HG03460 (cell line): ENCODE data around the gene MT1A.
"Not testable (repeated sequence)": the region's sequence is repeated elsewhere in the genome, so short reads cannot be mapped to it uniquely, and the experiment has no call there.

Experiments
- ATAC-seq: cut with Tn5 transposase; IDR thresholded peaks from one replicate; pipeline ENCODE4 v1.9.1; 2021; ENCODE audit not compliant: unreplicated experiment

Gene MT1A

GRCh38 chr16:56652600-56652999 is 14.1 kb downstream of the MT1A start:
- no peak for ATAC-seq

- ATAC-seq = no peak
Measured at GRCh38 chr16:56653218-56653617, 14.8 kb downstream of the MT1A start.

- no peak for ATAC-seq
Measured at GRCh38 chr16:56657555-56658326, 19.3 kb downstream of the MT1A start, which contains the start of gene MT1F. MT1F (plus strand) TSS chr16:56657959; CDS start chr16:56658059, 100 bp downstream.

DNA sequence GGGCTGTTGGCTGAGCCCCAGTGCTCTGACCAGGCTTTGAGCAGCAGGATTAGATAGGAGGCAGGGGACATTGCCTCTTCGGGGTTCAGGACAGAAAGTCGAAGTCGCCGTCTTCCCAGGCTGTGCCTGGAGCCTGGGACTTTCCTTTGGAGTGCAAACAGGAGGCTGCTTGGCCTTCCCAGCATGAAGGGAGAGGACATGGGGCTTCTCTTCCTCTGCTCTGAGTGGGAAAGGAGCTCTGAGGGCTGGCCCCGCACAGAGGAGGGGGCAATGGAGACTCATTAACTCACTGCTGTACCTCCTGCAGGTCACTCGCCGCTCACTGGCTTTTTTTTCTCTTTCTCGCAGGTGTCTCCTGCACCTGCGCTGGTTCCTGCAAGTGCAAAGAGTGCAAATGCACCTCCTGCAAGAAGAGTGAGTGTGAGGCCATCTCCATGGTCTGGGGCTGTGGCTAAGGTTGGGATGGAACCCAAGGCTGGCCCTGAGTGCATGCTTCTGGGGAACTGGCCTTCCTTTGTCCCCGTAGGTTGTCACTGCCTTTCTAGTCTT is 19.9 kb downstream of the MT1A start:
- no peak for ATAC-seq

GRCh38 chr16:56662357-56663354 is 24.2 kb downstream of the MT1A start:
- no peak for ATAC-seq

- no peak for ATAC-seq
Measured at GRCh38 chr16:56664506-56664905, 26.0 kb downstream of the MT1A start.

DNA sequence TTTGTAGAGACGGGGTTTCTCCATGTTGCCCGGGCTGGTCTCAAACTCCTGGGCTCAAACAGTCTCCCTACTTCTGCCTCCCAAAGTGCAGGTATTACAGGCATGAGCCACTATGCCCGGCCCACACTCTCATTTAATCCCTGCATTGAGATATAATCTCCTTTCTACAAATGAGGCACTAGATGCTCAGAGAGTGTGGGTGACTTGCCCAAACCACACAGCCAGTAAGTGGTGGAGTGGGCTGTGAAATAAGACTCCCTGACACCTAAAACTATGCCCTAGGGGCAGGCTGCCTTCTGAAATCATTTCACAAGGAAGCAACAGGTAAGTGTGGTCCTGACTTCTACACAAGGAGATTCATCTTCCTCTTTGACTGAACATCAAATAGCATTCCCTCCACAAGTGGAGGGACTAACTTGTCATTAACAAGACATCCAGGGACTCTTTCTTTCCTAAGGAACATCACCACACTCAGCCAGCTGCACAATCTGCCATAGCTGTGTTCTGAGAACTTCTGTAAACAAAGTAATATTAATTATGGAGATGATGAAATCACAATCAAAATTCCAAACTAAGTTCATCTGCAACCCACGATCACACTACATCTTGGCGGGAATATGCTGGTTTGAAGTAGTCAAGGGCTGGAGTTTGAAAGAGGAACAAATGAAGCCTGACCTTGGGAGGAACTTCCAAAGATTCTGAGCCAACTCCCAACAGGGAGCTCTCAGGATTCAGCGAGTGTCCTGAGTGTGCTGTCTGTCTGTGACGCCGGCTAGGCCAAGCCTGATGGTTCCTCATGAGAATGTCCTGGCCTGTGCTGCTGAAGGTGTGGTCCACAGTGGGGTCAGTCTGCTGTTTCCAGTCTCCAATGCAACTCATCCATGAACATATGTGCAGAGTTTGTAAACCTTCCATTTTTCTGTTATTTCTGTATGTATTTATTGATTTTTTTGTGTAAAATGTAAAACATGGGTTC is 27.1 kb downstream of the MT1A start:
- not testable (repeated sequence) for ATAC-seq

- ATAC-seq = no peak
Measured at GRCh38 chr16:56667581-56668571, 29.4 kb downstream of the MT1A start, which contains the start of gene MT1G. MT1G (minus strand) TSS chr16:56668065; CDS start chr16:56667993, 72 bp downstream.

GRCh38 chr16:56669005-56669839 is 30.8 kb downstream of the MT1A start, which contains the start of gene MT1H:
MT1H (plus strand) TSS chr16:56669814; CDS start chr16:56669885, 71 bp downstream.
- no peak for ATAC-seq

DNA sequence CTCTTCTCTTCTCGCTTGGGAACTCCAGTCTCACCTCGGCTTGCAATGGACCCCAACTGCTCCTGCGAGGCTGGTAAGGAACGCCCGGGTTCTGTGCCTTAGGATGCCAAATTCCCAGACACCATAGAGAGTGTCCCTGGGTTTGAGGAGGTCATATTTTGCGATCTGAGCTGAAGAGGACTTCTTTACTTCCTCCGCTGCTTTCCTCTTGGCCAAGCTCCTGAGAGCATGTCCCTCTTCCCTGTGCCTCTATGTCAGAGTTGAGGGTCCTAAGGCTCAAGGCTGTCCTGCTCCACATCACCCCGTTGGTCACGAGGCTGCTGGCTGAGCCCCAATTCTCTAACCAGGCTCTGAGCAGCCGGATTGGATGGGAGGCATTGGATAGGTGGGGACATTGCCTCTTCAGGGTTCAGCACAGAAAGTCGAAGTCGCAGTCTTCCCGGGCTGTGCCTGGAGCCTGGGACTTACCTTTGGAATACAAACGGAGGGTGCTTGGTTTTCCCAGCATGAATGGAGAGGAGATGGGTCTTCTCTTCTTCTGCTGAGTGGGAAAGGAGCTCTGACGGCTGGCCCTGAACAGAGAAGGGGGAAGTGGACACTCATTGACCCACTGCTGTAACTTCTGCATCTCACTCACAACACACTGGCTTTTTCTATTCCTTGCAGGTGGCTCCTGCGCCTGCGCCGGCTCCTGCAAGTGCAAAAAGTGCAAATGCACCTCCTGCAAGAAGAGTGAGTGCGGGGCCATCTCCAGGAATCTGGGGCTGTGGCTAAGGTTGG is 31.6 kb downstream of the MT1A start:
- no peak for ATAC-seq

GRCh38 chr16:56670620-56670934 is 32.1 kb downstream of the MT1A start:
- ATAC-seq = no peak

DNA sequence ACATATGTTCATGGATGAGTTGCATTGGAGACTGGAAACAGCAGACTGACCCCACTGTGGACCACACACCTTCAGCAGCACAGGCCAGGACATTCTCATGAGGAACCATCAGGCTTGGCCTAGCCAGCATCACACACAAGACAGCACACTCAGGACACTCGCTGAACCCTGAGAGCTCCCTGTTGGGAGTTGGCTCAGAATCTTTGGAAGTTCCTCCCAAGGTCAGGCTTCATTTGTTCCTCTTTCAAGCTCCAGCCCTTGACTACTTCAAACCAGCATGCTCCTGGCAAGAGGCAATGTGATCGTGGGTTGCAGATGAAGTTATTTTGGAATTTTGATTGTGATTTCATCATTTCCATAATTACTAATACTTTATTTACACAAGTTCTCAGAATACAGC is 33.2 kb downstream of the MT1A start:
- not testable (repeated sequence) for ATAC-seq

- ATAC-seq = not testable (repeated sequence)
Measured at GRCh38 chr16:56672171-56672570, 33.7 kb downstream of the MT1A start.

- no peak for ATAC-seq
Measured at GRCh38 chr16:56672761-56673536, 34.5 kb downstream of the MT1A start.

GRCh38 chr16:56673921-56674320 is 35.5 kb downstream of the MT1A start:
- ATAC-seq = no peak

GRCh38 chr16:56674570-56674969 is 36.1 kb downstream of the MT1A start:
- ATAC-seq = not testable (repeated sequence)
